ENCODE results near the gene TENT5D. TPM values are rescaled to one million over a fixed set of nuclear protein-coding genes. Genes with fewer than 3 reads are reported as not detected.
"Not testable (repeated sequence)": the region's sequence is repeated elsewhere in the genome, so short reads cannot be mapped to it uniquely, and the experiment has no call there.

TENT5D gene
- not detected for total RNA-seq
- long read RNA-seq: 0 reads

DNA sequence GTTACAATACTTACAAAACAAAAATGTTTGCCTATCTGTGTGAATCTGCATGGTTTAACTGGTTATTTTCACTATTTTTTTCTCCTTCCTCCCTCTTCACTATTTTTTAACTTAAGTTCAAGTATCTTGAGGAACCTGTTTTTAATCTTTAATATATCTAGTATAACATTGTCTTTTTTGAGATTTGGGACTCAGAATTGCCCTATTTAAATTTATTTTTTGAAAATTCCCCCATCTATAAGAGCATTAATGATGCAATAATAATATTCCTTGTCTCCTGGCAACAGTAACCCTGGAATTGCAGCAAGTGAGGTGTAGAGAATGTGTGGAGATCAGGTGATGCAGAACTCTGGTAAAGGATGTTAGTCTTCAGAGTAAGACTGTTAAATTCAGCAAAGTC is at the start of gene TENT5D:
Gene TENT5D, plus strand, starts transcription at position 301 of the 400 bp plus-strand sequence. CDS start 22,093 bp downstream, outside the sequence.
- ATAC-seq (no peak), DNase-seq (no peak)
- intact Hi-C loops (cut with DNase I): no loop called here

GRCh38 chrX:80385651-80386050 is 34.6 kb upstream of the TENT5D start:
- ATAC-seq; DNase-seq; intact Hi-C loops (cut with DNase I): not testable (repeated sequence)

DNA sequence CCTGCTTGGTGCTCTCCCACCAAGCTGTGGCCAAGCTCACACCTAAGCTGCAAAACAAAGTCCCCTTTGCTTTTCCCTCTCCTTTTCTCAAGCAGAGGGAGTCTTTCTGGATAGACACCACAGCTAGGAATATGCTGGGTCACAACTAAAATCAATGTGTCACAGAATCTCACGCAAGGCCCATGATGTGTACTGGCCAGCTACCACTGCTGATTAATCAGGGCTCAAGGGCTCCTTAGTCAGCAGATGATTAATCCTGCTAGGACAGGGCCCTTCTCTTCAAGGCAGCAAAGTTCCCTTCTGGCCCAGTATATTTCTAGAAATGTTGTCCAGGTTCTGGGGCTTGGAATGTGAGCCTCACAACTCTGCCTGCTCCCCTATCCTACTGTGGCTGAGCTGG is 32.0 kb upstream of the TENT5D start:
- DNase-seq: no peak
- intact Hi-C loops (cut with DNase I): no loop called here
- no peak for ATAC-seq

DNA sequence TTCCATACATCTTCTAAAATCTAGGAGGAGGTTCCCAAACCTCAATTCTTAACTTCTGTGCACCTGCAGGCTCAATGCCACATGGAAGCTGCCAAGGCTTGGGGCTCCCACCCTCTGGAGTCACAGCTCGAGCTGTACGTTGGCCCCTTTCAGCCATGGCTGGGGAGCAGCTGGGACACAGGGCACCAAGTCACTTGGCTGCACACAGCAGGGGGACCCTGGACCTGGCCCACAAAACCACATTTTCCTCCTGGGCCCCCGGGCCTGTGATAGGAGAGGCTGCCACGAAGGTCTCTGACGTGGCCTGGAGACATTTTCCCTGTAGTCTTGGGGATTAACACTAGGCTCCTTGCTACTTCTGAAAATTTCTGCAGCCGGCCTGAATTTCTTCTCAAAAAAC is 8.2 kb upstream of the TENT5D start:
- DNase-seq (no peak), ATAC-seq (no peak)
- intact Hi-C loops (cut with DNase I): no loop called here

GRCh38 chrX:80423000-80423399 is 2.8 kb downstream of the TENT5D start:
- ATAC-seq (no peak), DNase-seq (no peak)
- intact Hi-C loops (cut with DNase I): no loop called here

DNA sequence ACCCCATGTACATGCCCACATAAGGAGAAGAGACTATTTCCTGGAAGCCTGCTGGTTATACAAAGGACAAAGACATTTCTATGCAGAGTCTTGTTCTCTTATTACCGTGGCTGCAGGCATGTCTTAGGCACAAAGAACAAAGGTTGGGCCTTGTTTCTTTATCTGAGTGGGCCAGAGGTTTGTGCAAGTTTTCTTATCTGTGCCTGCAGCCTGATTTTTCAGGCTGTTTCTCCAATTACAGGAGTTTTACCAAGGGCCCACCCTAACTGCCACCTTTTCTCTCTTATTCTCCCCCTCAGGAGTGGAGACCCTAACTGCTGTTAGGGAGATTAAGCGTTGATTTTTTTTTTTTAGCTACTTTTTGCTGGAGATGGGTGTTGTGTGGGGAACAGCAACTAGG is 3.5 kb downstream of the TENT5D start:
- ATAC-seq (no peak), DNase-seq (no peak)
- intact Hi-C loops (cut with DNase I): no loop called here

DNA sequence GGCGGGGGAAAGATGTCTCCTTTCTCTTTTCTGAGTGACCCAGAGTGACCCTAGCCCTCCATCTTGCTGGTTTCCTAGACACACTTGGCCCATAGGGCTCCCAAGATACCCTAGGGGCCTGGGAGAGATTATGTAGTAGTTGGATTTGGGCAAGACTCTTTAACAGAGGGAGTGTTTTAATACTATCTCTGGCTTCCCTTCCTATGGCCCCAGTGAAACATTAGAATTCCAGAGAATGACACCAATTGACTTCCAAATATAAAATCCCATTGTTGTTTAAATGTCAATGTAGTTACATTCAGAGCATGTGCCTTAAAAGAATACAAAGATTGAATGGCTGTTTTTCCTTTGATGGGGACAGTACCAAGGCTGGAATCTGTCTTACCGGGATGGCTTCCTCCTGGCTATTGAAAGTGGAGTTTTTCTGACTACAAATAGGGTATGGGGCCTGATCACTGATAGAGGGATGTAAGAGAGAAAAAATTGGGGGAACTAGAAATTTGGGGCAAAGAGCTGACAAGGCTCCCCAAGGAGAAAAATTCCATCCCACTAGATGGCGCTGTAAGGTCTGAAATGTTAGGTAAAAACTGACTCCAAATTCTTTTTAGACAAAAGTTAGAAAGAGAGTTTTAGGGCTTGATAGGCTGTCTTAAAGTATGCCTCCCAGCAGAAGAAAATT is 10.7 kb downstream of the TENT5D start:
- no peak for DNase-seq
- intact Hi-C loops (cut with DNase I): no loop called here
- no peak for ATAC-seq

GRCh38 chrX:80431505-80431832 is 11.2 kb downstream of the TENT5D start:
- ATAC-seq (no peak), DNase-seq (no peak)
- intact Hi-C loops (cut with DNase I): no loop called here

DNA sequence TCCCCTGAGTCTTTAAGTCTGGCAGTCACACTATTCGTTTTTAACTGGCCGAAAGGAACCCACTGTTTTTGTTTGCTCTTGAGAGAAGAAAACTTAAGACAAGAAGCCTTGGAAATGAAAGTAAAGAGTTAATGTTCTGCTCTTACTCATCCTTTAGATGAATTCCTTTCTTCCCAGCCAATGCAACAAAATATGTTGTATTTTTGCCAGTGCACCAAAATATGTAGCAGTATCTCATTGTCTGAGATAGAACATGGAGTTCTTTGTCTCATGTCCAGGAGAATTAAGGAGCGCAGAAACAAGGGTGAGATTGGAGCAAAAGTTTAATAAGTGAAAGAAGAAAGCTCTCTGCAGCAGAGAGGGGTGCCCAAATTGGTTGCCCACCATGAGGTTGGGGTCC is 12.2 kb downstream of the TENT5D start:
- no peak for ATAC-seq
- DNase-seq: no peak
- intact Hi-C loops (cut with DNase I): no loop called here

DNA sequence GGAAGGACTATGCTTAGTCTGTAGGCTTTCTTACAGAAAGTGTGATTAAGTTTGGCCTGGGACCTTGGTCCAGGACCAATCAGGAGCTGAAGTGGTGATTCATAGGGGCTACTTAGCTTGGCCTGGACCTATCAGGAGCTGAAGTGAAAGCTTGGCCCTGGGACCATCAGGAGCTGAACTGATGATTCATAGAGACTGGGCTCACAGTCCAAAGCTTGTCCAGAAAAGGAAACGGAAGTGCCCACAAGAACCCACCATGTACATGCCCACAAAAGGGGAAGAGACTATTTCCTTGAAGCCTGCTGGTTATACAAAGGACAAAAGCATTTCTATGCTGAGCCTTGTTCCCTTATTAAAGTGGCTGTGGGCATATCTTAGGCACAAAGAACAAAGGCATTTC is 12.6 kb downstream of the TENT5D start:
- intact Hi-C loops (cut with DNase I): no loop called here
- DNase-seq: peak; percentile 19
- peak; percentile 44 to 80 for ATAC-seq

- ATAC-seq; DNase-seq; intact Hi-C loops (cut with DNase I): not testable (repeated sequence)
Measured at GRCh38 chrX:80468166-80468565, 47.9 kb downstream of the TENT5D start.

- intact Hi-C loops (cut with DNase I): no loop called here
- ATAC-seq: no peak
- DNase-seq: no peak
Measured at GRCh38 chrX:80471582-80471981, 51.3 kb downstream of the TENT5D start.

DNA sequence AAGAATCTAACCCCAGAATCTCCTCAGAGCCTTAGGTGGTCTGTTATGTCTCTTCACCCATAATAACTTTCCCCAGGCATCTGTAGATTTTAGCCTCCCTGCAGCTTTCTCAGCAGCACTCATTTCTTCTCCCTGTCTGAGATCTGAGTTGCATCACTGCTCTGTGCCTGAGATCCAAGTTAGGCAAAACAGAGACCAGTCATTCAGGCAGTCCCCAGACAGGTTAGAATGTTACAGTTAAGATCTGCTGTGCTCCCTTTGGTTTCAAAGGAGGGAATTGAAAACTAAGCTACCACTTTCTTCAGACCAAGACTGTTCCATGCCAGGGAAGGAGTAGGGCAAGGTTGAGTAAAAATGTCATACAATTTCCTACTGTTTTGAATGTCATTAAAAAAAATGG is 65.3 kb downstream of the TENT5D start:
- DNase-seq (no peak), ATAC-seq (no peak)
- intact Hi-C loops (cut with DNase I): no loop called here

DNA sequence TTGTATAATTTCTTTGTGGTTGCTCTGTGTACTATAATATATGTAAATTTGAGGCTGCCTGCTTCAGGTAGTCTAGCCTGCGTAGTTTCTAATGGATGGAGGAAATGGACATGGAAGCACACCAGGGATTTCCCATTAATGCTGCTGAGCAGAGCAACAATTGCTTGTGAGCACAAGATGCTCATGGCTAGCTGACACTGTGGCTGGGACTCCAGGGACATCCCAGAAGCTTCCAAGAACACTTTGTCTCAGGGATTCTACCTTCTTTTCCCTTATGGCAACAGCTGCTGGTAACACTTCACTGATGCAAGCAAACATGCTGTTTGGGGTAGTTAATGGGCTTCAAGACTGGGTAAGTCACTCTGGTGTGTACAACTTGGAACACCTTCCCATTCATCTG is 66.1 kb downstream of the TENT5D start:
- no peak for DNase-seq
- no peak for ATAC-seq
- intact Hi-C loops (cut with DNase I): no loop called here

- DNase-seq (no peak), ATAC-seq (no peak)
- intact Hi-C loops (cut with DNase I): no loop called here
Measured at GRCh38 chrX:80489166-80489565, 68.9 kb downstream of the TENT5D start.

Measured in left cardiac atrium (tissue), 4 donors.